OCI-LY7 (cell line): Measurements from ENCODE around the gene PTPRJ. TPM values are rescaled to one million over a fixed set of nuclear protein-coding genes. Genes with fewer than 3 reads are reported as not detected.

Experiments used
- BruUV-seq: library from RNA; stranded (reverse); fragments of 400-500 nt; replicated peaks from 2 replicates; lab custom pipeline; 2021; lab: Mats Ljungman, UMichigan
- CTCF ChIA-PET: fragments of 300-600 bp; sonication (Branson Sonifier 250); formaldehyde crosslinking; loops from one replicate; lab custom pipeline; 2022; ENCODE audit warnings: antibody characterized with exemption; ENCODE audit not compliant: unreplicated experiment; lab: Charles Lee
- POLR2A ChIA-PET: fragments of 300-600 bp; sonication (Branson Sonifier 250); formaldehyde crosslinking; loops from one replicate; lab custom pipeline; 2022; ENCODE audit warnings: antibody characterized with exemption; lab: Charles Lee
- DNase-seq: peaks from one replicate; pipeline ENCODE4 v3.0.0-alpha.2; 2015; ENCODE audit warnings: low spot score
- H2AFZ ChIP-seq: fragments of 200-600 bp; sonication (generic), shearing (Covaris generic); 2 replicates; pipeline ENCODE4 v1.6.1; 2014; ENCODE audit warnings: mild to moderate bottlenecking, antibody characterized with exemption, low read length, moderate library complexity
- H3K27ac ChIP-seq: fragments of 200-600 bp; sonication (generic); 2 replicates; pipeline ENCODE4 v1.5.1; 2014; ENCODE audit warnings: mixed run types, low read depth, mild to moderate bottlenecking, moderate library complexity, low read length, inconsistent platforms; ENCODE audit not compliant: poor library complexity, severe bottlenecking
- H3K36me3 ChIP-seq: fragments of 200-600 bp; sonication (generic); 2 replicates; pipeline ENCODE4 v1.6.1; 2014; ENCODE audit warnings: mild to moderate bottlenecking, antibody characterized with exemption, low read length, moderate library complexity, mixed read lengths; ENCODE audit not compliant: insufficient read depth
- H3K4me1 ChIP-seq: fragments of 200-600 bp; sonication (generic); 2 replicates; pipeline ENCODE4 v1.5.1; 2014; ENCODE audit warnings: mild to moderate bottlenecking, low read length; ENCODE audit not compliant: insufficient read depth, poor library complexity, severe bottlenecking
- H3K4me2 ChIP-seq: fragments of 200-600 bp; sonication (generic); 2 replicates; pipeline ENCODE4 v1.6.1; 2014; ENCODE audit warnings: mild to moderate bottlenecking, low read length
- H3K4me3 ChIP-seq: fragments of 200-600 bp; sonication (generic); 2 replicates; pipeline ENCODE4 v1.5.1; 2014; ENCODE audit warnings: mild to moderate bottlenecking, low read depth, low read length; ENCODE audit not compliant: poor library complexity, severe bottlenecking
- H3K79me2 ChIP-seq: fragments of 200-600 bp; sonication (generic); 2 replicates; pipeline ENCODE4 v1.6.1; 2016; ENCODE audit warnings: low read depth, mild to moderate bottlenecking, low read length, moderate library complexity, mixed read lengths; ENCODE audit not compliant: insufficient read depth
- H3K9me2 ChIP-seq: fragments of 200-600 bp; sonication (generic); 2 replicates; pipeline ENCODE4 v1.6.1; 2016; ENCODE audit warnings: mild to moderate bottlenecking, low read length, mixed read lengths; ENCODE audit not compliant: insufficient read depth
- H3K9me3 ChIP-seq: fragments of 200-600 bp; sonication (generic); 2 replicates; pipeline ENCODE4 v1.6.1; 2014; ENCODE audit warnings: mild to moderate bottlenecking, mixed run types, low read length, mixed read lengths
- H4K20me1 ChIP-seq: fragments of 200-600 bp; sonication (generic); 2 replicates; pipeline ENCODE4 v1.6.1; 2014; ENCODE audit warnings: mild to moderate bottlenecking, antibody characterized with exemption, low read length, moderate library complexity, mixed read lengths; ENCODE audit not compliant: insufficient read depth
- EZH2phosphoT487 ChIP-seq: fragments of 200-600 bp; sonication (generic); IDR thresholded peaks from 2 replicates; pipeline ENCODE4 v1.6.1; 2018; ENCODE audit warnings: low read depth, borderline replicate concordance, mild to moderate bottlenecking, mixed run types, antibody characterized with exemption, low read length, moderate library complexity, mixed read lengths
- intact Hi-C: fragments of 100-400 bp; cut with micrococcal nuclease; formaldehyde crosslinking; loops from one replicate; pipeline ENCODE4 v1.10.0; 2022; ENCODE audit not compliant: unreplicated experiment
- total RNA-seq, 2 experiments: library from RNA; depleted of rRNA in 1 of 2; stranded (reverse); fragments of >200 nt in 1 of 2; shearing (Covaris generic) in 1 of 2; gene quantifications; 2 replicates each; pipeline ENCODE4 v1.2.3, GENCODE V29; 2014 to 2022
- TF ChIP-seq, protein P1 (sequence below): fragments of 200-600 bp; sonication (generic); conservative IDR thresholded peaks from 2 replicates; pipeline ENCODE4 v1.5.1; 2014; ENCODE audit warnings: mild to moderate bottlenecking, antibody characterized with exemption, low read length, moderate library complexity, mixed read lengths

PTPRJ gene
- total RNA-seq, 2 experiments from 2014 or later: 5.4 to 28.3 TPM

DNA sequence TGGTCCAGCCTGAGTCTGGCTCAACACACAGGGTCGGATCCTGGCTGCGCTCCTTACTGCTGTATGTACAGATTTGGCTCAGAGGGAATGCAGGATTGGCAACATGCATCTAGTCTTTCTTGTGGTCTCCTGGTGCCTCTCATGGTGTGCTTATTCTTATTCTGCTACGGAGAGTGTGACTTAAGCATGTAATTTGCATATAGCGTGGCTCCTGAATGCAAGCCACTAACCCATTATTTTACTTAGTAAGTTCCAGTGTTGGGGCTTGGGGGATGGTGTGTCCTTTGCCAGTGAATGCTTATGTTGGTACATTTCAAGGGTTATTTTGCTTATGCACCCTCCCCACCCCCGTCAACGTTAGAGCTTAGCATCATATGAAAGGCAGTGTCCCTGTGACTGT is 51.2 kb downstream of the PTPRJ start:
- no peak for DNase-seq
- Histone ChIP-seq H3K9me3 (no peaks in the 10 kb centered on the region), H2AFZ (no peak overlapping the region), H3K36me3 (peaks cover 19% of the 10 kb centered on the region), H3K4me2 (peak overlapping the region; percentile 77), H3K27ac (peak overlapping the region; percentile 75), H3K4me1 (peaks cover 91% of the 10 kb centered on the region), H3K4me3 (peak overlapping the region; percentile 42), H4K20me1 (no peaks in the 10 kb centered on the region), H3K9me2 (no peaks in the 10 kb centered on the region), H3K79me2 (peaks cover 36% of the 10 kb centered on the region; the same call in 1 of the 2 replicates)
- no TSS peak for BruUV-seq
- intact Hi-C loops: loop anchor here (1.0 kb wide), 1 partner anchor 12 kb away; no protein-coding TSS in a partner anchor
- POLR2A ChIA-PET: interaction anchor here (0.7 to 5.3 kb wide), 6 partner anchors 7 to 76 kb away, joined by 5 to 36 read pairs (median 16); no protein-coding TSS in a partner anchor
- CTCF ChIA-PET: no interaction called here
- TF ChIP-seq, protein P1, sequence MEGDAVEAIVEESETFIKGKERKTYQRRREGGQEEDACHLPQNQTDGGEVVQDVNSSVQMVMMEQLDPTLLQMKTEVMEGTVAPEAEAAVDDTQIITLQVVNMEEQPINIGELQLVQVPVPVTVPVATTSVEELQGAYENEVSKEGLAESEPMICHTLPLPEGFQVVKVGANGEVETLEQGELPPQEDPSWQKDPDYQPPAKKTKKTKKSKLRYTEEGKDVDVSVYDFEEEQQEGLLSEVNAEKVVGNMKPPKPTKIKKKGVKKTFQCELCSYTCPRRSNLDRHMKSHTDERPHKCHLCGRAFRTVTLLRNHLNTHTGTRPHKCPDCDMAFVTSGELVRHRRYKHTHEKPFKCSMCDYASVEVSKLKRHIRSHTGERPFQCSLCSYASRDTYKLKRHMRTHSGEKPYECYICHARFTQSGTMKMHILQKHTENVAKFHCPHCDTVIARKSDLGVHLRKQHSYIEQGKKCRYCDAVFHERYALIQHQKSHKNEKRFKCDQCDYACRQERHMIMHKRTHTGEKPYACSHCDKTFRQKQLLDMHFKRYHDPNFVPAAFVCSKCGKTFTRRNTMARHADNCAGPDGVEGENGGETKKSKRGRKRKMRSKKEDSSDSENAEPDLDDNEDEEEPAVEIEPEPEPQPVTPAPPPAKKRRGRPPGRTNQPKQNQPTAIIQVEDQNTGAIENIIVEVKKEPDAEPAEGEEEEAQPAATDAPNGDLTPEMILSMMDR: no peak
- TF ChIP-seq EZH2phosphoT487: no peak

DNA sequence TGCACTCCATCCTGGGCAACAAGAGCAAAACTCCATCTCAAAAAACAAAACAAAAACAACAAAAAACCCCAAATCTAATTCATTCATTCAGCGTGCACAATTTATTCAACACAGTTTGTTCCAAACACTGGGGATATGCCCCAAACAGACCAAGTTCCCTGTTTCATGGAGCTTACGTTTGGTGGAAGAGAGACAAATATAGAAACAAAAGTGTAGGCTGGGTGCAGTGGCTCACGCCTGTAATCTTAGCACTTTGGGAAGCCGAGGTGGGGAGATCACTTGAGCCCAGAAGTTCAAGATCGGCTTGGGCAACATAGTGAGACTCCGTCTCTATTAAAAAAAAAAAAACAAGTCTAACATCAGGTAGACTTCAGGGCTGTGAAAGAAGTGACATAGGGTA is 52.4 kb downstream of the PTPRJ start:
- H3K36me3 ChIP-seq: peaks cover 19% of the 10 kb centered on the region
- H2AFZ ChIP-seq: no peak overlapping the region
- DNase-seq: no peak
- no peak for TF ChIP-seq EZH2phosphoT487
- peak overlapping the region; percentile 77 for H3K4me2 ChIP-seq
- BruUV-seq: no TSS peak
- H3K79me2 ChIP-seq: peaks cover 36% of the 10 kb centered on the region; the same call in 1 of the 2 replicates
- CTCF ChIA-PET: interaction anchor here (0.6 to 1.0 kb wide), 2 partner anchors 11 to 454 kb away, joined by 5 to 6 read pairs; partner anchors contain the start of genes KBTBD4 and NDUFS3
- POLR2A ChIA-PET: interaction anchor here (0.6 to 5.3 kb wide), 14 partner anchors 9 to 487 kb away, joined by 3 to 36 read pairs (median 4); no protein-coding TSS in a partner anchor
- H3K4me3 ChIP-seq: peak overlapping the region; percentile 42
- H3K9me3 ChIP-seq: no peaks in the 10 kb centered on the region
- no peaks in the 10 kb centered on the region for H3K9me2 ChIP-seq
- intact Hi-C loops: loop anchor here (1.0 kb wide), 1 partner anchor 11 kb away; no protein-coding TSS in a partner anchor
- H4K20me1 ChIP-seq: no peaks in the 10 kb centered on the region
- H3K27ac ChIP-seq: peak overlapping the region; percentile 75
- H3K4me1 ChIP-seq: peaks cover 97% of the 10 kb centered on the region

DNA sequence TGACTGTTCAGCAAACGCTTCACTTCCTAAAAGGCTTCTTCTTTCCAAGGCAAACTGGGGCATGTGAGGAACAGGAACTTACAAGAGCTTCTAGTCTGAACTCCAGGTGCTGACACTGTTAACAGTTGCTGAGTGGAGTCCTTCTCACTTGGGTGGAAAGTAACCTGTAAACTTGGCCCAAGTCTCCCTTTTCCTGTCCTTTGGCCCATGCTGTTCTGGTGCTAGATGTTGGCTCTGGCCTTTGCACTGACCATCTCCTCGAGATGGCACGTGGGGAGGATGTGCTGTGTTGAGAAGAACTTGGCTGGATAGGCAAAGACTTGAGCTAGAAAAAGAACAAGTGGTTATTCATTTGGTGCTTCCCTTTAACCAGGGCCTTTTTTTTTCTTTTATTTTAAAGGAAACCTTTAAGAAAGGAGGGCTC is 53.6 kb downstream of the PTPRJ start:
- Histone ChIP-seq H3K79me2 (peaks cover 36% of the 10 kb centered on the region; the same call in 1 of the 2 replicates), H3K9me3 (no peaks in the 10 kb centered on the region), H4K20me1 (no peaks in the 10 kb centered on the region), H3K4me1 (peaks cover 95% of the 10 kb centered on the region), H3K27ac (no peak overlapping the region), H3K4me3 (no peak overlapping the region), H2AFZ (no peak overlapping the region), H3K36me3 (peaks cover 15% of the 10 kb centered on the region), H3K9me2 (no peaks in the 10 kb centered on the region), H3K4me2 (peak overlapping the region; percentile 77; the same call in 1 of the 2 replicates)
- no TSS peak for BruUV-seq
- TF ChIP-seq EZH2phosphoT487: no peak
- TF ChIP-seq, protein P1: no peak
- no peak for DNase-seq
- intact Hi-C loops: no loop called here
- CTCF ChIA-PET: no interaction called here
- POLR2A ChIA-PET: interaction anchor here (0.5 to 5.3 kb wide), 12 partner anchors 10 to 307 kb away, joined by 3 to 36 read pairs (median 6); no protein-coding TSS in a partner anchor
